Astrocyte of the hippocampus (primary cell): ENCODE data around the gene PLEKHG5.

Experiments used
- DNase-seq: peaks from one replicate; pipeline ENCODE4 v3.0.0; 2011; ENCODE audit warnings: low read depth, low spot score

The PLEKHG5 gene

GRCh38 chr1:6509220-6509918, 17.9 kb upstream of the PLEKHG5 start:
- no peak for DNase-seq

GRCh38 chr1:6508816-6509189, 17.3 kb upstream of the PLEKHG5 start:
- DNase-seq: no peak

- DNase-seq: no peak
Observed at GRCh38 chr1:6508154-6508815, 16.8 kb upstream of the PLEKHG5 start.

- DNase-seq: no peak
Observed at GRCh38 chr1:6507461-6507911, 16.0 kb upstream of the PLEKHG5 start.

GRCh38 chr1:6507037-6507428, 15.6 kb upstream of the PLEKHG5 start:
- DNase-seq: no peak

- no peak for DNase-seq
Observed at GRCh38 chr1:6506210-6507036, 15.0 kb upstream of the PLEKHG5 start.

- no peak for DNase-seq
Observed at GRCh38 chr1:6505367-6506209, 14.1 kb upstream of the PLEKHG5 start.

GRCh38 chr1:6504887-6505286, 13.4 kb upstream of the PLEKHG5 start:
- DNase-seq: no peak

GRCh38 chr1:6503884-6504602, 12.6 kb upstream of the PLEKHG5 start:
- DNase-seq: no peak

- DNase-seq: no peak
Observed at GRCh38 chr1:6502000-6502891, 10.8 kb upstream of the PLEKHG5 start.

- no peak for DNase-seq
Observed at GRCh38 chr1:6501279-6501813, 9.9 kb upstream of the PLEKHG5 start.

GRCh38 chr1:6500544-6501278, 9.2 kb upstream of the PLEKHG5 start:
- DNase-seq: peak; percentile 52

GRCh38 chr1:6499296-6499695, 7.8 kb upstream of the PLEKHG5 start:
- DNase-seq: no peak

GRCh38 chr1:6498576-6499111, 7.2 kb upstream of the PLEKHG5 start:
- no peak for DNase-seq

GRCh38 chr1:6497867-6498575, 6.6 kb upstream of the PLEKHG5 start:
- DNase-seq: no peak

- DNase-seq: peak; percentile 79
Observed at GRCh38 chr1:6497215-6497866, 5.9 kb upstream of the PLEKHG5 start.

GRCh38 chr1:6496890-6497214, 5.4 kb upstream of the PLEKHG5 start:
- no peak for DNase-seq

- peak; percentile 33 for DNase-seq
Observed at GRCh38 chr1:6496365-6496721, 4.9 kb upstream of the PLEKHG5 start.
